ENCODE results near the gene FNBP1L.

DNA sequence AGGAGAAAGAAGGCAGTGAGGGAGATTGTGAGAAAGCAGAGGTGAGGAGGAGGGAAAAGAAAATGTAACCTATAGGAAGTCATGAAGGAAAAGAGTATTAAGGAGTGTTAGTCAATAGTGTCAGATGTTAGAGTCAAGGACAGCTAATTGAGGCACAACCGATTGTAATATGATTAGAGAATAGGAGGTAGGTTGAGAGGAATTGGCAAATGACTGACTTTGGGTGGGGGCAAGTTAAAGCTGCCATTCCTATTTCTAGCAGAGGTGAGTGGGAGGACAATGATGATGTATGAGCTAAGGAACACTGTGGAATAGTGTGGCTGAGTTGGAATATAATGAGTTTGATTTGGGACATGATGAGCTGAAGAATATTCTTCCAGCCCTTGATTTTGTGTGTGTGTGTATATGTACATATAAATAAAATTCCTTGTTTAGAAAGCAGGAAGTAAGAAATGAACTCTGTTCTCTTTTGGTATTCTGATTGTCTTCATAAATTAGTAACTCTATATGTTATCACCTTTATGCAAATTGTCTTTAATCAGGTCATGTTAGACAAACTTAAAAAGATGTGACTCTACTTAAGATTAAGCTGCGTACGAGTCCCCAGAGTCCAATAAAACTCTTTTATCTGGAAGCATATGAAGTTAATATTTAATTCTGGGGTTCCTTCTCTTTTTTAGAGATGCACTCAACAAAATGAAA lies 98.4 kb downstream of the FNBP1L start:
- TF ChIP-seq POLR2A (IDR thresholded peaks at IDR 0.05; ENCODE audit: low read depth, low read length) = no peak
- TF ChIP-seq POLR2AphosphoS5 (IDR thresholded peaks at IDR 0.05; ENCODE audit: low read depth, low read length) = no peak

Measured in GM12892 (cell line).